ENCODE data around the gene EFHC1. TPM values are rescaled to one million over a fixed set of nuclear protein-coding genes. Genes with fewer than 3 reads are reported as not detected.

The EFHC1 gene
- total RNA-seq, 4 donors from 2014 or later, result 17.1 to 28.4 (median 19.5) TPM

DNA sequence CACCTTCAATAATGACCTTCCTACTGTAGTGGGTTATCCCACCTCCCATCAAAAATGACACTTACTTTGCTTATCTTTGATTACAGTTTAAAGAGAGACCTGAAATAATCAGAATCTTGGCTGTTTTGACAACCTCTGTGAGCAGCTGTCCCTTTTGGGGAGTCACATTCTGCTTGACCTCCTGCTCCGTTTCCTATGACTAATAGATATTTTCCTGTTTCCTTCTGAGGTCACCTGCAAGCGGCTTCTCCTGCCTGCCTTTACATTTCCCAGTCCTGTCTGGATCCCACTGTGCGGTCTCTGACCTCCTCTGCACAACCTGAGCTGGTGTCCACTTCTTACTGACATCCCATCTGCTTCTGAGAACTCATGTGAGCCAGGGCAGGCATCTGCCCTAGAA lies 102.5 kb downstream of the EFHC1 start:
- 65 to 93% methylated on average over 2 to 3 of the region's 3 CpGs for WGBS, 2 donors (ENCODE audit: low coverage in 1 of 2)

DNA sequence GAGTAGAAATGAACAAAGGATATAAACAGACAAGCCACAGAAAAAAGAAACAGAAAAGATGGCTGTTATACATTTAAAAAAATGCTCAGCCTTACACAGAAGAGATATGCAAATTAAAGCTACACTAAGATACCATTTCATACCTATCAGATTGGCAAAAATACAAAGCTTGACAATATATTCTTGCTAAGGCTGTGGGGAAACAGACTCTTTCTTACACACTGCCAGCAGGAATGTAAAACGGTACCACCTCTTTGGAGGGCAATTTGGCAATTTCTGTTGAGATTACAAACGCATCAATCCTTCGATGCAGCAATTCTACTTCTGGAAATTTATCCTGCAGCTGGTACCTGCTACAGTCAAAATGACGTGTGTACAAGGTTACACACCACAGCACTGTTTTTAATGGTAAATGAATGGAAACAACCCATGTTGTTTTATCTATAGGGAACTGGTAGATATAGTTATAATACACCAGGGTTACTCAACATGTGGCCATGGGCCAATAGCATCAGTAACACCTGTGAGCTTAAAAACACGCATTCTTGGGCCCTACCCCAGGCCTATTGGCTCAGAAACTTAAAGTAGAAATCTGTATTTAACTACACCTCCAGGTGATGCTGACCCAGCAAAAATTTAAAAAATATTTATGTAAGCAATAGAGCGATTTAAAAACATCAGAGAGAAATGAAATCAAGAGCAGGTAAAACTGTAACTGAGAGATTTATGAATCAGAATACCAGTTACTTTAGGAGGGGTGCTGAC lies 103.4 kb downstream of the EFHC1 start:
- Histone ChIP-seq H3K4me3 (no peak overlapping the region), H3K36me3 (no peaks in the 10 kb centered on the region), H3K4me1 (peaks cover 9 to 20% (median 15%) of the 10 kb centered on the region in 4 donors), H3K9me3 (no peaks in the 10 kb centered on the region), H3K27ac (peak overlapping the region in 3 of 4 donors; percentile 39 to 72 (median 61)), H3K27me3 (no peaks in the 10 kb centered on the region)
- WGBS, 2 donors (ENCODE audit: low coverage in 1 of 2), result 75 to 87% methylated on average over 6 of the region's 6 CpGs
- intact Hi-C loops (cut with DNase I; ENCODE audit: low total_unique reads) (loop anchor here (5.0 kb wide), 1 partner anchor 44 kb away; no protein-coding TSS in a partner anchor), in situ Hi-C loops (cut with MboI; ENCODE audit: low pct_ligation_motif_present in 1 of 4, low pct_unique_long_range_greater_than_20kb in 1 of 4, low sequenced_read_pairs in 3 of 4) (no loop called here)
- no peak for DNase-seq
- TF ChIP-seq, protein P1, sequence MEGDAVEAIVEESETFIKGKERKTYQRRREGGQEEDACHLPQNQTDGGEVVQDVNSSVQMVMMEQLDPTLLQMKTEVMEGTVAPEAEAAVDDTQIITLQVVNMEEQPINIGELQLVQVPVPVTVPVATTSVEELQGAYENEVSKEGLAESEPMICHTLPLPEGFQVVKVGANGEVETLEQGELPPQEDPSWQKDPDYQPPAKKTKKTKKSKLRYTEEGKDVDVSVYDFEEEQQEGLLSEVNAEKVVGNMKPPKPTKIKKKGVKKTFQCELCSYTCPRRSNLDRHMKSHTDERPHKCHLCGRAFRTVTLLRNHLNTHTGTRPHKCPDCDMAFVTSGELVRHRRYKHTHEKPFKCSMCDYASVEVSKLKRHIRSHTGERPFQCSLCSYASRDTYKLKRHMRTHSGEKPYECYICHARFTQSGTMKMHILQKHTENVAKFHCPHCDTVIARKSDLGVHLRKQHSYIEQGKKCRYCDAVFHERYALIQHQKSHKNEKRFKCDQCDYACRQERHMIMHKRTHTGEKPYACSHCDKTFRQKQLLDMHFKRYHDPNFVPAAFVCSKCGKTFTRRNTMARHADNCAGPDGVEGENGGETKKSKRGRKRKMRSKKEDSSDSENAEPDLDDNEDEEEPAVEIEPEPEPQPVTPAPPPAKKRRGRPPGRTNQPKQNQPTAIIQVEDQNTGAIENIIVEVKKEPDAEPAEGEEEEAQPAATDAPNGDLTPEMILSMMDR (IDR thresholded peaks at IDR 0.05), result no peak
- TF ChIP-seq POLR2A (IDR thresholded peaks at IDR 0.05) (no peak), EP300 (IDR thresholded peaks at IDR 0.05; ENCODE audit: low read depth) (no peak), POLR2AphosphoS5 (IDR thresholded peaks at IDR 0.05) (no peak)

More for the DNA sequence above, 102.5 kb downstream of the EFHC1 start:
- Histone ChIP-seq H3K9me3 (no peaks in the 10 kb centered on the region), H3K36me3 (no peaks in the 10 kb centered on the region), H3K27ac (peak overlapping the region; percentile 32 to 72 (median 50)), H3K27me3 (no peaks in the 10 kb centered on the region), H3K4me1 (peaks cover 18 to 29% (median 23%) of the 10 kb centered on the region in 4 donors), H3K4me3 (no peak overlapping the region)
- in situ Hi-C loops (cut with MboI; ENCODE audit: low pct_ligation_motif_present in 1 of 4, low pct_unique_long_range_greater_than_20kb in 1 of 4, low sequenced_read_pairs in 3 of 4) (no loop called here), intact Hi-C loops (cut with DNase I; ENCODE audit: low total_unique reads) (loop anchor here (5.0 kb wide), 1 partner anchor 45 kb away; no protein-coding TSS in a partner anchor)
- DNase-seq, result no peak
- TF ChIP-seq, protein P1 (IDR thresholded peaks at IDR 0.05), result no peak

DNA sequence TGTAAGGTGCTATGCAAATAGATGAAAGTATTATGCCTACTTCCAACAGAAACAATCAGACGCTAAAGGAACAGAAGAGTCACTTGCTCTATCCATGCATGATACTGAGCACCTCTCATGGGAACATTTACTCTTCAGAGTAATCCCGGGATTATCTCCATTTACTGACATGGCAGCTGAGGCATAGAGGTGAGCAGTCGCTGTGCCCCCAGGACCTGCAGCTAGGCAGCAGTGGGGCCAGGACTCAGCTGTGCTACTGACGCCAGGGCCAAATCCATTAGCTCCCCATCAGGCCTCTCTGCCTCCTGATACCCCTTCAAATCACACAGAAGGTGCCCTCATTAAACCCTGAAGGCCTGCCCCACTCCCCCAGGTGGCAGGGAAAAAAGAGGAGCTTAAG lies 104.8 kb downstream of the EFHC1 start:
- Histone ChIP-seq H3K4me1 (peaks cover 6 to 17% (median 13%) of the 10 kb centered on the region in 4 donors), H3K9me3 (no peaks in the 10 kb centered on the region), H3K4me3 (no peak overlapping the region), H3K27me3 (no peaks in the 10 kb centered on the region), H3K36me3 (no peaks in the 10 kb centered on the region), H3K27ac (no peak overlapping the region)
- intact Hi-C loops (cut with DNase I; ENCODE audit: low total_unique reads), result loop anchor here (5.0 kb wide), 1 partner anchor 42 kb away; no protein-coding TSS in a partner anchor
- no peak for DNase-seq
- WGBS, 2 donors (ENCODE audit: low coverage in 1 of 2), result 90% methylated on average over 4 of the region's 4 CpGs; no CpG with 5 or more reads in 1 of the 2 donors
- in situ Hi-C loops (cut with MboI; ENCODE audit: low pct_ligation_motif_present in 1 of 4, low pct_unique_long_range_greater_than_20kb in 1 of 4, low sequenced_read_pairs in 3 of 4), result no loop called here
- TF ChIP-seq, protein P1 (IDR thresholded peaks at IDR 0.05), result no peak
- TF ChIP-seq POLR2A (IDR thresholded peaks at IDR 0.05), result no peak
- no peak for TF ChIP-seq POLR2AphosphoS5 (IDR thresholded peaks at IDR 0.05)
- TF ChIP-seq EP300 (IDR thresholded peaks at IDR 0.05; ENCODE audit: low read depth), result no peak

- Histone ChIP-seq H3K27ac (no peak overlapping the region), H3K4me3 (no peak overlapping the region), H3K4me1 (peaks cover 6 to 16% (median 13%) of the 10 kb centered on the region in 4 donors), H3K36me3 (no peaks in the 10 kb centered on the region), H3K27me3 (no peaks in the 10 kb centered on the region), H3K9me3 (no peaks in the 10 kb centered on the region)
- intact Hi-C loops (cut with DNase I; ENCODE audit: low total_unique reads) (no loop called here), in situ Hi-C loops (cut with MboI; ENCODE audit: low pct_ligation_motif_present in 1 of 4, low pct_unique_long_range_greater_than_20kb in 1 of 4, low sequenced_read_pairs in 3 of 4) (no loop called here)
- WGBS, 2 donors (ENCODE audit: low coverage in 1 of 2), result 77 to 86% methylated on average over 2 to 4 of the region's 4 CpGs
- TF ChIP-seq, protein P1 (IDR thresholded peaks at IDR 0.05), result no peak
- TF ChIP-seq POLR2AphosphoS5 (IDR thresholded peaks at IDR 0.05), result no peak
- TF ChIP-seq EP300 (IDR thresholded peaks at IDR 0.05; ENCODE audit: low read depth), result no peak
- no peak for TF ChIP-seq POLR2A (IDR thresholded peaks at IDR 0.05)
- no peak for DNase-seq
Measured at GRCh38 chr6:52526634-52527033, 106.5 kb downstream of the EFHC1 start.

All from transverse colon (tissue), 4 donors.